Glutamatergic neuron (in vitro differentiated cells): ENCODE measurements around the gene RFX1. TPM values are rescaled to one million over a fixed set of nuclear protein-coding genes. Genes with fewer than 3 reads are reported as not detected.
A peak's percentile ranks its signal among the peaks of the same experiment; 100 is the strongest.

ENCODE experiments used
- DNase-seq: peaks from one replicate; pipeline ENCODE4 v3.0.0; 2022
- H3K27ac Mint-ChIP-seq: one replicate; pipeline ENCODE4 v1.8.0; 2020; ENCODE audit warnings: mild to moderate bottlenecking, mixed read lengths, inconsistent platforms; ENCODE audit not compliant: unreplicated experiment
- H3K27me3 Mint-ChIP-seq: one replicate; pipeline ENCODE4 v1.8.0; 2020; ENCODE audit warnings: mild to moderate bottlenecking, moderate library complexity, mixed read lengths, inconsistent platforms; ENCODE audit not compliant: unreplicated experiment
- H3K36me3 Mint-ChIP-seq: one replicate; pipeline ENCODE4 v1.8.0; 2020; ENCODE audit warnings: mild to moderate bottlenecking, mixed read lengths, inconsistent platforms; ENCODE audit not compliant: unreplicated experiment
- H3K4me1 Mint-ChIP-seq: one replicate; pipeline ENCODE4 v1.8.0; 2020; ENCODE audit warnings: mild to moderate bottlenecking, low read depth, mixed read lengths, inconsistent platforms; ENCODE audit not compliant: unreplicated experiment
- H3K4me3 Mint-ChIP-seq: one replicate; pipeline ENCODE4 v1.8.0; 2020; ENCODE audit warnings: mild to moderate bottlenecking, mixed read lengths, inconsistent platforms; ENCODE audit not compliant: unreplicated experiment
- H3K9me3 Mint-ChIP-seq: one replicate; pipeline ENCODE4 v1.8.0; 2020; ENCODE audit warnings: mild to moderate bottlenecking, moderate library complexity, mixed read lengths, inconsistent platforms; ENCODE audit not compliant: unreplicated experiment
- total RNA-seq: library from RNA; stranded (reverse); fragmentation: NEBNext Ultra II Directional; extraction: Animal tissue kit (Norgen Biotek cat#: 25700); gene quantifications from one replicate; pipeline ENCODE4 v1.2.1, GENCODE V29; 2021; ENCODE audit not compliant: unreplicated experiment
- TF ChIP-seq, protein P1 (sequence below): fragments of 200-600 bp; sonication (generic); IDR thresholded peaks from one replicate; pipeline ENCODE4 v1.5.0; 2021; ENCODE audit not compliant: partially characterized antibody, unreplicated experiment

Gene RFX1
- total RNA-seq, 1 donor from 2014 or later, result 9.4 TPM

DNA sequence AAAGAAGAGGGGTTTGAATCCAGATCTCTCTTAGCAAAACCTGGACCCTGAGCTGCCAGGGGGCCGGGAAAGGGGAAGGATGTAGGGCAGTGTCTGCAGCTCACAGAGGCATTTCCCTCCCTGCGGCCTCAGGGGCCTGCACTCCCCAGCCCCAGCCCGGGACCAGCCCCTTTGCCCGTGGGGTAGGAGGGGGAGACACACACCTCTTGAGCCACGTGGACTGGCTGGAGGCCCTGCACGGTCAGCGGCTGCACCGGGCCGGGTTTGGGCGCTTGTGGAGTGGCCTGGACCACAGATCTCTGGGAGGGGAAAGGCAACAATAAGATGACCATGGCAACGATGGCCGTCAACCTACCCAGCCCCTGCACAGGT, 26.9 kb downstream of the RFX1 start:
- peaks cover 6% of the 10 kb centered on the region for H3K27me3 Mint-ChIP-seq
- no peak overlapping the region for H3K4me3 Mint-ChIP-seq

DNA sequence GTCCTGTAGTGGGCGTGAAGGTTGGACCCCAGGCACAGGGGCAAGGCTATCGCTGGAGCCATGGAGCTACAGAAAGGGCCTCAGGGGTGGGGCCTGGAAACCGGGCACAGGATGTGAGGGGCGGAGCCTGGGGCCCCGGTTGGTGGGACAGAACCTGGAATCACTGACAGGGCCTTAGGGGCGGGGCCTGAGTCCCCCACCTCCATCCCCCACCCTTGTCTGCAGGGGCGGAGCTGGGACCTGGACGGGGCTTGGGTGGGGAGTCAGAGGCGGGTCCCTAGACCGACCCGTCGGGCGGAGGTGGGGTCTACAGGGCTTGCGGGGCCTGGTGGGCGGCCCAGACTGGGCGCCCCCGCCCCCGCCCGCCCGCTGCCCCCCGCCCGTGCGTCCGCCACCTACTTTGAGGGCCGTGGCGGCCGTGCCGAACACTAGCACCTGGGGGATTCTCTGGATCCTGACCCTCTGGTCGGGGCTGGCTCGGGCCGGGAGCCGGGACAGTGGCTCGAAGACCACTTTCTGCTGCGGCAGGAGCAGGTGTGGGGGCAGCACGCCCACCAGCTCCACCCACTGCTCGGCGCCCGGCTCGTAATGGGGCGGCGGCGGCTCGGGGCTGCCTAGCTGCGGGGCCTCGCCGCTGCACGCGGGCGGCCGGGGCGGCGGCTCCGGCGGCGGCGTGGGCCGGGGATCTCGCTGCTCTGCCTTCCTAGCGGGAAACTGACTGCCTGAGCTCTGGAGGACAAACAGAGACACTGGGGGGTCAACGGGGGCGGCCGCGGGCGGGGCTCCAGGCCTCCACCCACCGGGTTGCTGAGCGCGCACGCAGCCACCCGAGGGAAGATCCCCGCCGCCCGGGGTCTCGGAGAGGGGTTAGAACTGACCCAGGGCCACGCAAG, 27.5 kb downstream of the RFX1 start:
- H3K27ac Mint-ChIP-seq, result no peak overlapping the region
- H3K9me3 Mint-ChIP-seq, result peaks cover 9% of the 10 kb centered on the region
- TF ChIP-seq, protein P1, sequence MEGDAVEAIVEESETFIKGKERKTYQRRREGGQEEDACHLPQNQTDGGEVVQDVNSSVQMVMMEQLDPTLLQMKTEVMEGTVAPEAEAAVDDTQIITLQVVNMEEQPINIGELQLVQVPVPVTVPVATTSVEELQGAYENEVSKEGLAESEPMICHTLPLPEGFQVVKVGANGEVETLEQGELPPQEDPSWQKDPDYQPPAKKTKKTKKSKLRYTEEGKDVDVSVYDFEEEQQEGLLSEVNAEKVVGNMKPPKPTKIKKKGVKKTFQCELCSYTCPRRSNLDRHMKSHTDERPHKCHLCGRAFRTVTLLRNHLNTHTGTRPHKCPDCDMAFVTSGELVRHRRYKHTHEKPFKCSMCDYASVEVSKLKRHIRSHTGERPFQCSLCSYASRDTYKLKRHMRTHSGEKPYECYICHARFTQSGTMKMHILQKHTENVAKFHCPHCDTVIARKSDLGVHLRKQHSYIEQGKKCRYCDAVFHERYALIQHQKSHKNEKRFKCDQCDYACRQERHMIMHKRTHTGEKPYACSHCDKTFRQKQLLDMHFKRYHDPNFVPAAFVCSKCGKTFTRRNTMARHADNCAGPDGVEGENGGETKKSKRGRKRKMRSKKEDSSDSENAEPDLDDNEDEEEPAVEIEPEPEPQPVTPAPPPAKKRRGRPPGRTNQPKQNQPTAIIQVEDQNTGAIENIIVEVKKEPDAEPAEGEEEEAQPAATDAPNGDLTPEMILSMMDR, result no peak
- H3K36me3 Mint-ChIP-seq, result no peaks in the 10 kb centered on the region
- no peak overlapping the region for H3K4me3 Mint-ChIP-seq
- peaks cover 9% of the 10 kb centered on the region for H3K27me3 Mint-ChIP-seq
- peak; percentile 75 for DNase-seq
- peaks cover 9% of the 10 kb centered on the region for H3K4me1 Mint-ChIP-seq

More for the DNA sequence above, 26.9 kb downstream of the RFX1 start:
- Mint-ChIP-seq H3K9me3 (peaks cover 4% of the 10 kb centered on the region), H3K4me1 (peaks cover 6% of the 10 kb centered on the region), H3K36me3 (no peaks in the 10 kb centered on the region), H3K27ac (no peak overlapping the region)
- TF ChIP-seq, protein P1, result no peak
- no peak for DNase-seq

DNA sequence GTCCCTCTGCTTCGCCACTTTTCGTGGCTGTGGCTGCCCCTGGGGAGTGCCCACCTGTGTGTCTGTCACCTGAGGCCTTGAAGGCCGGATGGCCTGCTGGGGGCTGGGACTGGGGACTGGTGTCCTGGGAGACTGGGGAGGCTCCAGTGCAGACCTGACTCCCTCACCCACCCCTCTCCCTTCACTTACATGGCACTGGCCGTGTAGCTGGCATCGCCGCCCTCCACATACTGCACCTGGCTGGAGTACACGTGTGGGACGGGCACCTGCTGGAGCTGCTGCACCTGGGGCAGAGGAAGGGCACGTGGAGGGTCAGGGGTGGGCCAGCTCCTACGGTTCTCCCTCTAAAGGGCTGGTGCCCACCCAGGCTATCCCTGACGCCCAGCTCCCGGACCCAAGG, 28.3 kb downstream of the RFX1 start:
- Mint-ChIP-seq H3K27ac (no peak overlapping the region), H3K4me1 (peaks cover 8% of the 10 kb centered on the region), H3K9me3 (peaks cover 9% of the 10 kb centered on the region), H3K4me3 (no peak overlapping the region), H3K27me3 (peaks cover 9% of the 10 kb centered on the region), H3K36me3 (no peaks in the 10 kb centered on the region)
- TF ChIP-seq, protein P1, result no peak
- no peak for DNase-seq

DNA sequence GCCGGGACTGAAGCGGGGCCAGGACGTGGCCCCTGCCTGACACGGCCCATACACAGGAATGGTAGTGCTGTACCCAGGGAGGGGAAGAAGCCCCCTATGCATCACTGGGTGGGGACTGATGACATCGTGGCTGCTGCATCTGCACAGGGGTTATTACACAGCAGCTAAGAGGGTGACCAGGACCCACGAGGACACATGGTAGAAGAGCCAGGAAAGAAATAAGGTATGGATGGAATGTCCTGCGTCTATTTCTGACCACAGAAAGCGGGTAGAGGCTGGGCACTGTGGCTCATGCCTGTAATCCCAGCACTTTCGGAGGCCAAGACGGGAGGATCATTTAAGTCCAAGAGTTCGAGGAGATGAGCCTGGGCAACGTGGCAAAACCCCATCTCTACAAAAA, 29.7 kb downstream of the RFX1 start:
- Mint-ChIP-seq H3K9me3 (peaks cover 9% of the 10 kb centered on the region), H3K27me3 (peaks cover 9% of the 10 kb centered on the region), H3K4me3 (no peak overlapping the region), H3K36me3 (no peaks in the 10 kb centered on the region), H3K4me1 (peaks cover 5% of the 10 kb centered on the region), H3K27ac (no peak overlapping the region)
- DNase-seq, result no peak
- TF ChIP-seq, protein P1, result no peak

DNA sequence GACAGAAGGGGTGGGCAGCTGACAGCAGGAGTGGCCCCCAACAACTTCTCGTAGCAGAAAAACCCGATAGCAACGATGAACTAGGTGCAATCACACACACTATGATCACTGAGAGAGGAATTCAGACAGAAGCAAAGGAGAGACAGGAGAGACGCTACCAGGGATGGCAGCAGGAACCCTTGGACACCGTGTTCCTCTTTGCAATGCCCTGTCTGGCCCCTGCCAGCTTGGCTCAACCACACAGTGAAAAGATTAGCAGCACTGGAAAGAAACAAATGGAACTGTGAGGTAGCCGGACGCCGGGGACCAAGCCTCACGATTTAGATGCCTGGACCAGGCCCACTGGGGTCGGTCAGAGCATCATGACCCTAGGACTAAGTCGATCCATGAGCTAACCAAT, 30.2 kb downstream of the RFX1 start:
- peaks cover 6% of the 10 kb centered on the region for H3K27me3 Mint-ChIP-seq
- DNase-seq, result no peak
- TF ChIP-seq, protein P1, result no peak
- no peaks in the 10 kb centered on the region for H3K36me3 Mint-ChIP-seq
- peaks cover 9% of the 10 kb centered on the region for H3K9me3 Mint-ChIP-seq
- H3K27ac Mint-ChIP-seq, result no peak overlapping the region
- H3K4me1 Mint-ChIP-seq, result peaks cover 5% of the 10 kb centered on the region
- no peak overlapping the region for H3K4me3 Mint-ChIP-seq
